A673 (cell line): Measurements from ENCODE around the gene IMMP2L.

Source experiments
- EZH2 ChIP-seq: fragments of 200-600 bp; sonication (generic); IDR thresholded peaks from 2 replicates; pipeline ENCODE4 v1.6.1; 2017; ENCODE audit warnings: borderline replicate concordance, low read depth, mild to moderate bottlenecking, mixed read lengths, antibody characterized with exemption, low read length; ENCODE audit not compliant: poor library complexity, severe bottlenecking
- TF ChIP-seq, protein P1 (sequence below): fragments of 300-800, 200-600 bp; sonication (generic); conservative IDR thresholded peaks from 2 replicates; pipeline ENCODE4 v1.5.1; 2017; ENCODE audit warnings: low read depth, mild to moderate bottlenecking, antibody characterized with exemption, low read length, moderate library complexity, mixed read lengths

DNA sequence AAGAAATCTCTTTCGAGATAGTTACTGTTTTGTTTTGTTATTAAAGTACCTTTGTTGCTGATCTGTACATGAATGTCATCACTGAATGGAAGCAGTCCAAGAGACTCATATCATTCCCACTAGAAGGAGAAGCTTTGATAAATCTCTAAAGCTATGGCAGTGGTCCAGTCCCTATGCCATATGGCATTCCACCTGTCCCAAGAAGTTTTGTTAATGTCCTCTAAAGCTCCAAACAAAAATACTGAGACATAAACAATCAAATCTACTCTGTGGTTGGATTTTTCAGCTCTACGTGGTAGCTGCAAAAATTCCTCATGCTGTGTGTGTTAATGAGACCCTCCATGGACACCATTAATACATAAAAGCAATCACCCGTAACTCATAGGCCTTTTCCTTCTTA lies 377.3 kb downstream of the IMMP2L start:
- TF ChIP-seq, protein P1, sequence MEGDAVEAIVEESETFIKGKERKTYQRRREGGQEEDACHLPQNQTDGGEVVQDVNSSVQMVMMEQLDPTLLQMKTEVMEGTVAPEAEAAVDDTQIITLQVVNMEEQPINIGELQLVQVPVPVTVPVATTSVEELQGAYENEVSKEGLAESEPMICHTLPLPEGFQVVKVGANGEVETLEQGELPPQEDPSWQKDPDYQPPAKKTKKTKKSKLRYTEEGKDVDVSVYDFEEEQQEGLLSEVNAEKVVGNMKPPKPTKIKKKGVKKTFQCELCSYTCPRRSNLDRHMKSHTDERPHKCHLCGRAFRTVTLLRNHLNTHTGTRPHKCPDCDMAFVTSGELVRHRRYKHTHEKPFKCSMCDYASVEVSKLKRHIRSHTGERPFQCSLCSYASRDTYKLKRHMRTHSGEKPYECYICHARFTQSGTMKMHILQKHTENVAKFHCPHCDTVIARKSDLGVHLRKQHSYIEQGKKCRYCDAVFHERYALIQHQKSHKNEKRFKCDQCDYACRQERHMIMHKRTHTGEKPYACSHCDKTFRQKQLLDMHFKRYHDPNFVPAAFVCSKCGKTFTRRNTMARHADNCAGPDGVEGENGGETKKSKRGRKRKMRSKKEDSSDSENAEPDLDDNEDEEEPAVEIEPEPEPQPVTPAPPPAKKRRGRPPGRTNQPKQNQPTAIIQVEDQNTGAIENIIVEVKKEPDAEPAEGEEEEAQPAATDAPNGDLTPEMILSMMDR = no peak
- no peak for TF ChIP-seq EZH2
